Measurements from ENCODE around the gene FAM83C. TPM values are rescaled to one million over a fixed set of nuclear protein-coding genes. Genes with fewer than 3 reads are reported as not detected.

The FAM83C gene
- total and polyA plus RNA-seq, 2 experiments from 2014 or later, result not detected

DNA sequence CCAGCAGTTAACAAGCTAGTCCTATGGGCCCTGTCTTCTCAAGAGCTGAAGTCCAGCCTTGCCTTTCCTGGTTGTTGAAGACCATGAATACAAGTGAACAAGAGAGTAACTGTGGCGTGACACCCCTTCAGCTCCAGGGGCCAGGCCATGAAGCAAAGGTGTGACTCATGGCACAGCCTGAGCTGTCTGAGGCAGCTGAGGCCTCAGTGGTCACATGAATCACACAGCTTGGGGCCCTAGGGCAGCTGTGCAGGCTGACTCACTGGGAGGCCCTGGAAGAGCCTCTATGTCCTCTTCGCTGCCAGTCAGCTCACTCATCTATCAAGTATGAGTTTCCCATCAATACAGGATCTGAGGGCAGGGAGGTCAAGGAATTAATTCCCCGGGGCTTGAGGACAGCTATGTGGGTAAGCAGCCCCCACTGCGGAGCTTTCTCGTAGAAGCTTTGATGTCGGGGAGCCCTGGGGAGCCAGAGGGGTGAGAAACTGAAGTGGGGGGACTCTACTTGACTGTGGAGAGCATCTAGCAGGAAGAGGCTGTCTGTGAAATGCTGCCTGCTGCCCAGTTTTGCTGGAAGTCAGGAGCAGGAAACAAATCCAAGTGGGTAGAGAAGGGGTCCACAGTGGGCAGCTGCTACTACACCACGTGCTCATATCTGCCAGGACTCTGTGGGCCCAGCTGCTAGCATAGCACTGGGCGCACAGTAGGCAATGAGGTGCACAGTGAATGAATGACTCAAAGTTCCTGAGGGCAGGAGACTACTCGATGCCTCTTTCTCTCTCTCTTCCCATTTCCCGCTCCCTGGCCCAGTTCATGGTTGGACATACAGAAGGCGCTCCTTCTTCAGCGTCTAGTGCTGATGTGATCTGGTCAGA, 13.7 kb upstream of the FAM83C start:
- H2AFZ ChIP-seq, result no peak overlapping the region
- H4K20me1 ChIP-seq (ENCODE audit: insufficient read depth, poor library complexity, severe bottlenecking), result no peaks in the 10 kb centered on the region
- WGBS (ENCODE audit: low lambda C conversion rate, missing lambda C conversion rate), result 78% methylated on average over 12 of the region's 12 CpGs
- H3K4me3 ChIP-seq, result no peak overlapping the region
- H3K9me3 ChIP-seq (ENCODE audit: low read depth), result no peaks in the 10 kb centered on the region
- no peaks in the 10 kb centered on the region for H3K27me3 ChIP-seq
- peak overlapping the region; percentile 35 for H3K4me2 ChIP-seq
- no peaks in the 10 kb centered on the region for H3K79me2 ChIP-seq
- H3K36me3 ChIP-seq (replicated peaks; ENCODE audit: insufficient read depth, low read depth), result no peaks in the 10 kb centered on the region
- peak; percentile 94 for DNase-seq (ENCODE audit: low spot score)
- peak overlapping the region; percentile 98 for H3K27ac ChIP-seq
- H3K4me1 ChIP-seq (ENCODE audit: insufficient read depth), result peaks cover 49% of the 10 kb centered on the region
- TF ChIP-seq, protein P1, sequence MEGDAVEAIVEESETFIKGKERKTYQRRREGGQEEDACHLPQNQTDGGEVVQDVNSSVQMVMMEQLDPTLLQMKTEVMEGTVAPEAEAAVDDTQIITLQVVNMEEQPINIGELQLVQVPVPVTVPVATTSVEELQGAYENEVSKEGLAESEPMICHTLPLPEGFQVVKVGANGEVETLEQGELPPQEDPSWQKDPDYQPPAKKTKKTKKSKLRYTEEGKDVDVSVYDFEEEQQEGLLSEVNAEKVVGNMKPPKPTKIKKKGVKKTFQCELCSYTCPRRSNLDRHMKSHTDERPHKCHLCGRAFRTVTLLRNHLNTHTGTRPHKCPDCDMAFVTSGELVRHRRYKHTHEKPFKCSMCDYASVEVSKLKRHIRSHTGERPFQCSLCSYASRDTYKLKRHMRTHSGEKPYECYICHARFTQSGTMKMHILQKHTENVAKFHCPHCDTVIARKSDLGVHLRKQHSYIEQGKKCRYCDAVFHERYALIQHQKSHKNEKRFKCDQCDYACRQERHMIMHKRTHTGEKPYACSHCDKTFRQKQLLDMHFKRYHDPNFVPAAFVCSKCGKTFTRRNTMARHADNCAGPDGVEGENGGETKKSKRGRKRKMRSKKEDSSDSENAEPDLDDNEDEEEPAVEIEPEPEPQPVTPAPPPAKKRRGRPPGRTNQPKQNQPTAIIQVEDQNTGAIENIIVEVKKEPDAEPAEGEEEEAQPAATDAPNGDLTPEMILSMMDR (IDR thresholded peaks at IDR 0.05; ENCODE audit: poor library complexity), result no peak
- TF ChIP-seq EZH2phosphoT487 (IDR thresholded peaks at IDR 0.05; ENCODE audit: low read depth, severe bottlenecking, unreplicated experiment) (no peak), EZH2 (IDR thresholded peaks at IDR 0.05; ENCODE audit: borderline replicate concordance) (no peak)
- no peaks in the 10 kb centered on the region for H3K9me2 ChIP-seq (replicated peaks; ENCODE audit: insufficient read depth)

DNA sequence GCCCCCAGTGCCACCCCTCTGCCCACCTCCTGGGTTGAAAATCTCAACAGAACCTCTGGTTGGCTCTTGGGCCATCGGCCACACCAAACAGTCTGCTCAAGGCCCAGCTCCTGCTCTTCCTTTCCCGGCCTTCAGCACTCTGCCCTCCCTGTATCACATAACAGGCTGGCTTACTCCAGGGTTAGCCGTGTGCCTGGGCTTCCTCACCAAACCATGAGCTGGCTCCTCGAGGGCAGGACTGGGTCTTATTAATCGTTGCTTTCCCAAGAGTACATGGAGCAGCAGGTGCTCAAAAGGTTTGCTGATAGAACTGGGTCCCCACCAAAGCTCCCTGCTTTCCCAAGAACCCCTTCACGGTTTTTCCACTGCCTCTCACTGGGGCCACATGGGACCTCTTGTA, 12.7 kb upstream of the FAM83C start:
- H3K27ac ChIP-seq, result peak overlapping the region; percentile 98
- WGBS (ENCODE audit: low lambda C conversion rate, missing lambda C conversion rate), result 97% methylated on average over 6 of the region's 6 CpGs
- H3K4me2 ChIP-seq, result no peak overlapping the region

DNA sequence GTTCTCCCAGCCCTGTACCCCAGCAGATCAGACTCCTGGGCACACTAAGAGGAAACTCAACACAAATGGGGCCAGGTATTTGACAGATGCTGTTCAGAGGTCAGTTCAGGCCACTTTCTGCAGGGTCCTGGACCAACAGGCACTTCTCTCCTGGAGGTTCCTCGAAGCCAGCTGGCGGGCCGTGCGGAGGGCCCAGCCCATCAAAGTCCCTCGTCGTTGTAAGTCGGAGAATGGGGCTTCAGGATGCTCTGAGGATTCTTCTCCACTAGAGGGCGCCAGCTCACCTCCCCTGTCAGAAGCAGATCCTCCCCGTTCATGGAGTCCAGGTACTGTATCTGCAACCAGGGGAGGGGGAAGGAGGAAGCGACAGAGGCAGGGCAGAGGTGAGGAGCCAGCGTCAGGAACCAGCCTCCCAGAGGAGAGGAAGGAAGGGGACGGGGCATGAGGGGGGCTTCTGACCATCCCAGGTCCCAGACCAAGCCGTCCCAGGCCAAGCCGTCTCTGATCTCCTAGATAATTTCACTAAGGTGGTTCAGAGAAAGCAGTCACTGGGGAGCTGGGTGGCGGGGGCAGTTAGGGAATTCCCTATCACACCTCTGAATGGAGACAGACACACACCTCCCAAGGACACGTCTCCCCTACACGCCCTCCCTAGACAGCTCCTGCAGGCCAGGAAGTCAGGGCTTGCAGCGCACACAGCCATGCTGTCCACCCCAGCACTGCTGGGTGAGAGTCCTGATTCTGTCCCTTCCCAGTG, 11.7 kb upstream of the FAM83C start:
- H3K4me1 ChIP-seq (ENCODE audit: insufficient read depth), result peaks cover 49% of the 10 kb centered on the region
- H4K20me1 ChIP-seq (ENCODE audit: insufficient read depth, poor library complexity, severe bottlenecking), result no peaks in the 10 kb centered on the region
- peak overlapping the region; percentile 57 for H2AFZ ChIP-seq
- no peak overlapping the region for H3K4me3 ChIP-seq
- H3K27ac ChIP-seq, result peak overlapping the region; percentile 98
- peak; percentile 94 for DNase-seq (ENCODE audit: low spot score)
- H3K79me2 ChIP-seq, result no peaks in the 10 kb centered on the region
- 30% methylated on average over 17 of the region's 18 CpGs for WGBS (ENCODE audit: low lambda C conversion rate, missing lambda C conversion rate)
- H3K9me2 ChIP-seq (replicated peaks; ENCODE audit: insufficient read depth), result no peaks in the 10 kb centered on the region
- peak overlapping the region; percentile 54 for H3K4me2 ChIP-seq
- no peaks in the 10 kb centered on the region for H3K9me3 ChIP-seq (ENCODE audit: low read depth)
- no peaks in the 10 kb centered on the region for H3K27me3 ChIP-seq
- H3K36me3 ChIP-seq (replicated peaks; ENCODE audit: insufficient read depth, low read depth), result no peaks in the 10 kb centered on the region
- no peak for TF ChIP-seq EZH2phosphoT487 (IDR thresholded peaks at IDR 0.05; ENCODE audit: low read depth, severe bottlenecking, unreplicated experiment)
- TF ChIP-seq, protein P1 (IDR thresholded peaks at IDR 0.05; ENCODE audit: poor library complexity), result peak; percentile 96
- no peak for TF ChIP-seq EZH2 (IDR thresholded peaks at IDR 0.05; ENCODE audit: borderline replicate concordance)

More for the DNA sequence above, 12.7 kb upstream of the FAM83C start:
- DNase-seq (ENCODE audit: low spot score), result peak; percentile 4
- TF ChIP-seq, protein P1 (IDR thresholded peaks at IDR 0.05; ENCODE audit: poor library complexity), result no peak
- TF ChIP-seq EZH2phosphoT487 (IDR thresholded peaks at IDR 0.05; ENCODE audit: low read depth, severe bottlenecking, unreplicated experiment), result no peak
- no peak for TF ChIP-seq EZH2 (IDR thresholded peaks at IDR 0.05; ENCODE audit: borderline replicate concordance)
- H2AFZ ChIP-seq, result no peak overlapping the region
- no peaks in the 10 kb centered on the region for H3K9me2 ChIP-seq (replicated peaks; ENCODE audit: insufficient read depth)
- H3K36me3 ChIP-seq (replicated peaks; ENCODE audit: insufficient read depth, low read depth), result no peaks in the 10 kb centered on the region
- no peaks in the 10 kb centered on the region for H4K20me1 ChIP-seq (ENCODE audit: insufficient read depth, poor library complexity, severe bottlenecking)
- H3K9me3 ChIP-seq (ENCODE audit: low read depth), result no peaks in the 10 kb centered on the region
- H3K79me2 ChIP-seq, result no peaks in the 10 kb centered on the region
- no peaks in the 10 kb centered on the region for H3K27me3 ChIP-seq
- H3K4me3 ChIP-seq, result no peak overlapping the region
- peaks cover 49% of the 10 kb centered on the region for H3K4me1 ChIP-seq (ENCODE audit: insufficient read depth)
